Testis (tissue), 5 donors: ENCODE measurements around the gene PLXDC1. TPM values are rescaled to one million over a fixed set of nuclear protein-coding genes. Genes with fewer than 3 reads are reported as not detected.

Experiments used
- DNase-seq: peaks from one replicate; pipeline ENCODE4 v3.0.0-alpha.2; 2019
- H3K27ac ChIP-seq, 2 donors: fragments of 200-600 bp; sonication (generic); one replicate each; pipeline ENCODE4 v1.5.1; 2019
- H3K27me3 ChIP-seq: fragments of 200-600 bp; sonication (generic); one replicate; pipeline ENCODE4 v1.5.1; 2019
- H3K36me3 ChIP-seq: fragments of 200-600 bp; sonication (generic); one replicate; pipeline ENCODE4 v1.5.1; 2017; ENCODE audit warnings: low read depth; ENCODE audit errors: missing control alignments
- H3K4me1 ChIP-seq: fragments of 200-600 bp; sonication (generic); one replicate; pipeline ENCODE4 v1.5.1; 2019
- H3K4me3 ChIP-seq, 2 donors: fragments of 200-600 bp; sonication (generic); one replicate each; pipeline ENCODE4 v1.5.1; 2017 to 2019
- H3K9me3 ChIP-seq: fragments of 200-600 bp; sonication (generic); one replicate; pipeline ENCODE4 v1.5.1; 2017
- CTCF ChIP-seq, 3 experiments: fragments of 450-650 bp in 2 of 3; fragments of 200-600 bp in 1 of 3; sonication (generic) in 1 of 3; IDR thresholded peaks; one replicate each; pipeline ENCODE4 v1.5.1; 2016 to 2019; ENCODE audit warnings: antibody characterized with exemption in 3 of 3, mild to moderate bottlenecking in 2 of 3, moderate library complexity in 1 of 3
- POLR2A ChIP-seq: fragments of 450-650 bp; IDR thresholded peaks from one replicate; pipeline ENCODE4 v1.6.1; 2017; ENCODE audit warnings: antibody characterized with exemption, mild to moderate bottlenecking, moderate library complexity
- WGBS, 2 donors: methylation state at CpG; one replicate each; pipeline ENCODE4 v1.1.5; 2018; 5-methylcytosine and 5-hydroxymethylcytosine counted together
- intact Hi-C: fragments of 100-400 bp; cut with DNase I; formaldehyde crosslinking; loops from one replicate; pipeline ENCODE4 v1.15.1; 2023; ENCODE audit warnings: low total_unique reads
- long read RNA-seq, 2 donors: transcript quantifications; one replicate each; lab custom pipeline, GENCODE V29; 2026
- polyA plus RNA-seq: library from polyadenylated mRNA; stranded (reverse); fragments of 350-450 nt; fragmentation: Illumina TruSeq; extraction: RNeasy Lipid Tissue Mini Kit (QIAGEN cat#74804); gene quantifications from one replicate; pipeline ENCODE4 v1.2.3, GENCODE V29; 2014; ENCODE audit warnings: low read depth, low replicate concordance; ENCODE audit not compliant: insufficient read depth
- total RNA-seq, 2 donors: library from RNA; depleted of rRNA; stranded (reverse); fragments of >200 nt; gene quantifications; one replicate each; pipeline ENCODE4 v1.2.3, GENCODE V29; 2016

The PLXDC1 gene
- total RNA-seq (10 to 100 TPM in 1 of 2 donors, 1 to 10 TPM in 1; 9.6 to 14.8 TPM), polyA plus RNA-seq (40.5 TPM)
- long read RNA-seq, donor 1, partial matches to known transcripts, result 3,967 of 4,041 reads
- long read RNA-seq, donor 1, other reads (novel, unspliced or antisense), result 74 of 4,041 reads
- long read RNA-seq, donor 2, full-length matches to known transcripts, result 1 of 1 reads
- long read RNA-seq, donor 2, partial matches to known transcripts, result 0 of 1 reads
- long read RNA-seq, donor 2, other reads (novel, unspliced or antisense), result 0 of 1 reads

- Histone ChIP-seq H3K9me3 (no peaks in the 10 kb centered on the region), H3K27me3 (no peaks in the 10 kb centered on the region), H3K27ac (peak within 1 kb of the TSS; percentile 93 to 96), H3K4me1 (peaks cover 13% of the 10 kb centered on the region), H3K36me3 (no peaks in the 10 kb centered on the region), H3K4me3 (peak within 1 kb of the TSS; percentile 72 to 89)
- no peak for DNase-seq
- TF ChIP-seq CTCF (IDR thresholded peaks at IDR 0.05) (no peak), POLR2A (no peak)
- intact Hi-C loops, result loop anchor here (5.0 to 10.0 kb wide), 2 partner anchors 87 to 169 kb away; no protein-coding TSS in a partner anchor
- WGBS, 2 donors, result 3 to 6% methylated on average over 7 to 48 of the region's 68 CpGs
Measured at GRCh38 chr17:39151150-39151942, at the start of gene PLXDC1. TSS of gene PLXDC1 (minus strand) at chr17:39151637. CDS start at chr17:39151437, 200 bp downstream.

DNA sequence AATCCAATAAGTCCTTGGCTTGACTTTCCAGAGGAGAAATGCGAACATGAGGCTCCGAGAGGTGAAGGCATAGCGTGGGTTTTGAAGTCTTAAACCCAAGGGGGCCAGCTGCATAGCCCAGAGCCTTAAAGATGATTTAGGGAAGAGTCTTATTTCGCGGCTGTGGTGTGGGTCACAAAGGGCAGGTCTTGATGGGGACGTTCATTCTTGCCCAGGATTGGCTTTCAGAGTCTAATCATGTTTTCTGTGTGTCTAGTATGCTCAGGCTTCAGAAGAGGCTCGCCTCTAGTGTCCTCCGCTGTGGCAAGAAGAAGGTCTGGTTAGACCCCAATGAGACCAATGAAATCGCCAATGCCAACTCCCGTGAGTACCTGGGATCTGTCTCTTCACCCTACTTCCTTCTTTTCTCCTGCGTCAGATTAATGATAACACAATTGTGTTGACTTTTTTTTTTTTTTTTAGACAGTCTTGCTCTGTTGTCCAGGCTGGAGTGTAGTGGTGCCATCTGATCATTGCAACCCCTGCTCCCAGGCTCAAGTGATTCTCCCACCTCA, 49.6 kb upstream of the PLXDC1 start:
- peak overlapping the region; percentile 97 for H3K27ac ChIP-seq
- intact Hi-C loops, result no loop called here

GRCh38 chr17:39200070-39200879, 48.8 kb upstream of the PLXDC1 start, which contains the start of gene RPL19:
TSS of gene RPL19 (plus strand) at chr17:39200283. CDS start at chr17:39200345, 62 bp downstream.
- peak; percentile 85 for DNase-seq
- peak within 1 kb of the TSS; percentile 83 to 92 for H3K4me3 ChIP-seq
- intact Hi-C loops, result no loop called here
- no peaks in the 10 kb centered on the region for H3K27me3 ChIP-seq
- H3K9me3 ChIP-seq, result no peaks in the 10 kb centered on the region
- peak within 1 kb of the TSS; percentile 97 for H3K27ac ChIP-seq
- no peaks in the 10 kb centered on the region for H3K36me3 ChIP-seq
- WGBS, 2 donors, result 0% methylated on average over 32 to 51 of the region's 52 CpGs
- no peak for TF ChIP-seq POLR2A
- peak in 1 of 3 experiments; percentile 28 for TF ChIP-seq CTCF (IDR thresholded peaks at IDR 0.05)
- H3K4me1 ChIP-seq, result peaks cover 34% of the 10 kb centered on the region

More for the DNA sequence above, 49.6 kb upstream of the PLXDC1 start:
- TF ChIP-seq POLR2A, result no peak
- 23 to 31% methylated on average over 11 of the region's 11 CpGs for WGBS, 2 donors
- Histone ChIP-seq H3K36me3 (no peaks in the 10 kb centered on the region), H3K27me3 (no peaks in the 10 kb centered on the region), H3K4me3 (peak overlapping the region; percentile 83 to 92), H3K9me3 (no peaks in the 10 kb centered on the region), H3K4me1 (peaks cover 28% of the 10 kb centered on the region)
- DNase-seq, result no peak

DNA sequence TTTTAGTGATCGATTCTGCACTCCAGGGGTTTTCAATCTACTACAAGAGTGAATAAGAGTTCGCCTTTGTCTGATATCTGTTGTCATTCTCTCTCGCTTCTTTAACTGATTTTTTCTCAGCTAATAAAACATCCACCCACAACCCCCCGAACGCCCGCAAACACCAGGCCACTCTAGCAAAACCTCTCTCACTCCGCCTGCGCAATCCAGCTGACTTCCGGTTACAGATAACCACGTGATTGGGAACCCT, 48.3 kb upstream of the PLXDC1 start:
- Histone ChIP-seq H3K4me1 (peaks cover 39% of the 10 kb centered on the region), H3K27me3 (no peaks in the 10 kb centered on the region), H3K27ac (peak overlapping the region; percentile 97), H3K4me3 (peak overlapping the region; percentile 83 to 92), H3K36me3 (no peaks in the 10 kb centered on the region), H3K9me3 (no peaks in the 10 kb centered on the region)
- intact Hi-C loops, result no loop called here
- TF ChIP-seq POLR2A, result no peak
- peak in 1 of 3 experiments; percentile 18 for TF ChIP-seq CTCF (IDR thresholded peaks at IDR 0.05)
- WGBS, 2 donors, result 0 to 1% methylated on average over 10 of the region's 10 CpGs
- DNase-seq, result peak; percentile 94
